ENCODE data around the gene SLIT2. TPM values are rescaled to one million over a fixed set of nuclear protein-coding genes. Genes with fewer than 3 reads are reported as not detected.

Gene SLIT2
- total RNA-seq, 1 donor from 2014 or later: 25.2 TPM

- Histone ChIP-seq H3K36me3 (no peaks in the 10 kb centered on the region), H3K4me1 (peaks cover 0 to 2% of the 10 kb centered on the region in 2 donors), H3K27ac (peak overlapping the region; percentile 78 to 81), H3K27me3 (no peaks in the 10 kb centered on the region), H3K9me3 (no peaks in the 10 kb centered on the region), H3K4me3 (peak overlapping the region; percentile 82 to 83)
- no peak for DNase-seq (ENCODE audit: low spot score in 2 of 2)
- TF ChIP-seq CTCF (IDR thresholded peaks at IDR 0.05): no peak
- intact Hi-C loops (cut with DNase I): loop anchor here (2.0 to 5.0 kb wide), 3 partner anchors 19 to 449 kb away; partner anchors contain the start of gene PACRGL
Measured at GRCh38 chr4:20253283-20253734, 1.6 kb downstream of the SLIT2 start.

GRCh38 chr4:20253735-20254409 lies 2.2 kb downstream of the SLIT2 start:
- Histone ChIP-seq H3K4me3 (peak overlapping the region; percentile 82 to 83), H3K27me3 (no peaks in the 10 kb centered on the region), H3K27ac (peak overlapping the region; percentile 59 to 78), H3K4me1 (peaks cover 0 to 2% of the 10 kb centered on the region in 2 donors), H3K36me3 (no peaks in the 10 kb centered on the region), H3K9me3 (no peaks in the 10 kb centered on the region)
- TF ChIP-seq CTCF (IDR thresholded peaks at IDR 0.05): no peak
- peak in 1 of 2 donors; percentile 67 for DNase-seq (ENCODE audit: low spot score in 2 of 2)
- intact Hi-C loops (cut with DNase I): loop anchor here (2.0 to 5.0 kb wide), 4 partner anchors 19 to 448 kb away; partner anchors contain the start of gene PACRGL

- peak overlapping the region; percentile 59 to 78 for H3K27ac ChIP-seq
- DNase-seq (ENCODE audit: low spot score in 2 of 2): no peak
- H3K36me3 ChIP-seq: no peaks in the 10 kb centered on the region
- peaks cover 0 to 3% of the 10 kb centered on the region in 2 donors for H3K4me1 ChIP-seq
- TF ChIP-seq CTCF (IDR thresholded peaks at IDR 0.05): no peak
- intact Hi-C loops (cut with DNase I): loop anchor here (2.0 to 5.0 kb wide), 3 partner anchors 44 to 448 kb away; partner anchors contain the start of gene PACRGL
- H3K4me3 ChIP-seq: peak overlapping the region; percentile 82 to 83
- no peaks in the 10 kb centered on the region for H3K9me3 ChIP-seq
- no peaks in the 10 kb centered on the region for H3K27me3 ChIP-seq
Measured at GRCh38 chr4:20254511-20255250, 3.0 kb downstream of the SLIT2 start.

- no peaks in the 10 kb centered on the region for H3K9me3 ChIP-seq
- no peaks in the 10 kb centered on the region for H3K27me3 ChIP-seq
- DNase-seq (ENCODE audit: low spot score in 2 of 2): no peak
- intact Hi-C loops (cut with DNase I): loop anchor here (2.0 kb wide), 1 partner anchor 44 kb away; no protein-coding TSS in a partner anchor
- peak overlapping the region; percentile 82 to 83 for H3K4me3 ChIP-seq
- H3K4me1 ChIP-seq: peaks cover 0 to 6% of the 10 kb centered on the region in 2 donors
- H3K27ac ChIP-seq: peak overlapping the region; percentile 59 to 78
- no peak for TF ChIP-seq CTCF (IDR thresholded peaks at IDR 0.05)
- no peaks in the 10 kb centered on the region for H3K36me3 ChIP-seq
Measured at GRCh38 chr4:20255251-20255586, 3.5 kb downstream of the SLIT2 start.

- intact Hi-C loops (cut with DNase I): loop anchor here (2.0 kb wide), 1 partner anchor 43 kb away; no protein-coding TSS in a partner anchor
- no peaks in the 10 kb centered on the region for H3K27me3 ChIP-seq
- H3K36me3 ChIP-seq: no peaks in the 10 kb centered on the region
- no peak for DNase-seq (ENCODE audit: low spot score in 2 of 2)
- H3K27ac ChIP-seq: peak overlapping the region; percentile 59 to 78
- no peak for TF ChIP-seq CTCF (IDR thresholded peaks at IDR 0.05)
- peak overlapping the region; percentile 82 to 83 for H3K4me3 ChIP-seq
- H3K9me3 ChIP-seq: no peaks in the 10 kb centered on the region
- H3K4me1 ChIP-seq: peaks cover 0 to 6% of the 10 kb centered on the region in 2 donors
Measured at GRCh38 chr4:20255823-20256222, 4.1 kb downstream of the SLIT2 start.

Measured in ascending aorta (tissue), 2 donors.